Renal cortex interstitium (tissue), 15 donors: ENCODE results near the gene ADCYAP1R1. TPM values are rescaled to one million over a fixed set of nuclear protein-coding genes. Genes with fewer than 3 reads are reported as not detected.

ENCODE experiments used
- DNase-seq, 11 donors: peaks; one replicate each; pipeline ENCODE4 v3.0.0-alpha.2; 2013; ENCODE audit warnings: low read depth in 9 of 11, low spot score in 4 of 11; ENCODE audit errors: extremely low read depth in 1 of 11
- long read RNA-seq, 16 experiments: transcript quantifications; one replicate each; lab custom pipeline, GENCODE V29; 2026
- polyA plus RNA-seq, 3 donors: library from polyadenylated mRNA; unstranded; fragments of 120-200 nt; gene quantifications; one replicate each; pipeline ENCODE4 v1.2.1, GENCODE V29; 2013; ENCODE audit not compliant: insufficient read length in 3 of 3

The ADCYAP1R1 gene
- 1 to 10 TPM in 1 of 3 donors, under 1 TPM in 2; 0.74 to 1.5 (median 0.93) TPM for polyA plus RNA-seq
- long read RNA-seq, donor 1, result 0 reads
- long read RNA-seq, donor 2, result 0 reads
- long read RNA-seq, donor 3, result 0 reads
- long read RNA-seq, donor 4, result 0 reads
- long read RNA-seq, donor 5, result 0 reads
- long read RNA-seq, donor 6, result 0 reads
- long read RNA-seq, donor 7, result 0 reads
- long read RNA-seq, donor 8, result 0 reads
- long read RNA-seq, donor 9, result 0 reads
- long read RNA-seq, donor 10, result 0 reads
- long read RNA-seq, donor 11, result 0 reads
- long read RNA-seq, donor 12, result 0 reads
- long read RNA-seq, donor 13, result 0 reads
- long read RNA-seq, donor 14, result 0 reads
- long read RNA-seq, donor 15, result 0 reads
- long read RNA-seq, donor 16, result 0 reads

DNA sequence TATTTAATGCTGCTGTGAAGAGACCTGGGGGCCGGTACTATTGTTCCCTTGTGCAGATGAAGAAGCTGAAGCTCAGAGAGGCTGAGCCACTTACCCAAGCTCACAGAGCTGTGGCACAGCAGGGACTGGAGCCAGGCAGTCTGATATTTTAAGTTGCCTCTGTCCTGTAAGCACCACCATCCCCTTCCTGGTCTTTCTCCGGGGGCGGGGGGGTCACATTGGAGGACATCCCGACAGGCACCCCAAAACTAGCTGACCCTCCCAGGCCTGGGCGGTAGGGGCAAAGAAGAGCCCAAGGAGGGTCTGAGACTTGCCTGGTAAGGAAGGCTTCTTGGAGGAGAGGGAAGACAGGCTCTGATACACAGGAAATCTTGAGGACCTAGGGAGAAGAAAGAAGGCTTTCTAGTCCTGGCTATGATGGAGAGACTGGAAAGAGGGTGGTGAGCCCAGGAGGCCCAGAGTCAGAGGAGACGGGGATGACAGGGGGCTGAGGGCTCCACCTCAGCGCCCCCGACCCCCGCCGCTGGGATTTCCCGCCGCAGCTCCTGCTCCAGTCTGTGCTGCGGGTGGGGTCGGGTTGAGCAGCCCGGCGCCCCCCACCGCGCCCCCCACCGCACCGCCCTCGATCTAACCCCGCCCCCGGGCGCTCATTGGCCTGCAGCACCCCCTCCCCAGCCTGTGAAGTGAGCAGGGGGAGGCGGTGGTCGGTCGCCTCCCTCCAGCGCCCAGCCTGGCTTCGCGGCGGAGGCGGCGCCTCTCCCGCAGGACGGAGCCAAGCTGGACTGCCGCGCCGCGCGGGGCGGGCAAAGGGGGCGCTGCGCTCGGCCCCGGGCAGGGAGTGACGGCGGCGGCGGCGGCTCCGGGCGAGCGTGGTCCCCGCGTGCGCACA, at the start of gene ADCYAP1R1:
Gene ADCYAP1R1, plus strand, starts transcription at position 711 of the 889 bp plus-strand sequence. CDS start 10,957 bp downstream, outside the sequence.
- peak in 7 of 11 donors; percentile 29 to 55 (median 43) for DNase-seq

DNA sequence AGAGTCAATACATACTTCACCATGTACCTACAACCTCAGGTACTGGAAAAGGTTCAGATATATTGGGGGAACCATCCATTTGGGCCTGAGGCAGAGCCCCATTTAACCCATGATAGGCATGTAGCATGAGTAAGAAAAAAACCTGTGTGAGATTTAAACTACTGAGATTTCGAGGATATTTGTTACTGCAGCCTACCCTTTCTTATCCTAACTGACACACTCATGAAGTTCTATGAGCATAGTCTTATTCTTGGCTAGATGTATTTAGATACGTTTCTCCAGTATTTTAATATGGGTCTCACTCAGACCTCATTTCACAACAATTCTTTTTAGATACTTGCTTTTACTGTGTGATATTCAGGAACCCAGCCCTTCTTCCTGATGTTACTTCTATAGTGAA, 49.0 kb upstream of the ADCYAP1R1 start:
- DNase-seq, result no peak

DNA sequence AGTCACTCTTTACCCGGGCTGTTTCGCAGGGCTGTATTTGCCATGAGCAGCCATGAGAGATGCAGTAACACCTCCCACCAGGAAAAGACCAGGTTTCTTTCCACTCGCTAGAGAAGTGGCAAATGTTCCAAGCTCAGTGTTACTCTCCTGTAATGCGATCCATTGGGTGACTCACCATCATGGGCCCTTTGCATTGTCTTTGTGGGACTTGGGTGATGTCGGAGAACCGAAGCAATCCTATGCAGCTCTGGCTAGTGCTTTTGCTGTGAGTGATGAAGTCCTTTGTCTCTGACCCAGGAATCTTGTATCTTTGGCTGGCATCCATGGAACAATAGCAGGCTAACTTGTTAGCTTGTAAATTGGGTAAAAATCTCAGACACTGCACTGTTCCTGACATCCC, 48.4 kb upstream of the ADCYAP1R1 start:
- DNase-seq, result no peak

DNA sequence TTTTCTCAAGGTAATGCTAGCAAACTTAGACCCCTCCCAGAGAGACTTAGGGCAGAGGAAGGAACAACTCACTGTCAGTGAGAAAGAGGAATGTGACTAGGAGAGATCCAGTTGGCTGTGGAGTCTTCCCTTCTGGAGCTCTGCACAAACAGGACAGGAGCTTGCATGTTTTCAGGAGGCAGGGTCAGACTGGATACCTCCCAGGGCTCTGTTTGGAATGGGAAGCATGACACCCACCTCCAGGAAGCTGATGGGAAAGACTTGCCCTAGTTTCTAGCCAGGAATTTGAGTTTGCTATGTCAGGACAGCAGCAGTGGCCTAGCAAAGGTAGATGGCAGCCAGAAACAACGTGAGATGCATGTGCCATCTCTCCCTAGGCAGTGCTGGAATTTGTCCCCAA, 47.7 kb upstream of the ADCYAP1R1 start:
- DNase-seq, result no peak

DNA sequence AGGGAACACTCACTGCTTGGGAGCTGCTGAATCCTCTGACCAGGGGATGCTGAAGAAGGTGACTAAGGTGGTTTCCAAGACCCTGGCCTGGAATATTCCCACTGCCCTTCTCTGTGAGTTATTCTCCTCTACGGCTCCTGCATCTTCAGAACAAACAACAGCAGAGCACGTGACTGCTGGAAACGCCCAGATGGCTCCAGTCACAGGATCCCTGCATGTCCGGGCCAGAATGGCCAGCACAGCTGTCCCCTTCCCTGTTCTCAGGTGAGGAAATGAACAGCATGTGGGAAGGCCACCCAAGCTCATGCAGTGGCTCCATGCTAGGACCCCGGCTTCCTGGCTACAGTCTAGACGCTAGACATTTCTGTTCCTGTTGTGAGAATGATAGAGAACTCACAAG, 45.3 kb upstream of the ADCYAP1R1 start:
- no peak for DNase-seq

DNA sequence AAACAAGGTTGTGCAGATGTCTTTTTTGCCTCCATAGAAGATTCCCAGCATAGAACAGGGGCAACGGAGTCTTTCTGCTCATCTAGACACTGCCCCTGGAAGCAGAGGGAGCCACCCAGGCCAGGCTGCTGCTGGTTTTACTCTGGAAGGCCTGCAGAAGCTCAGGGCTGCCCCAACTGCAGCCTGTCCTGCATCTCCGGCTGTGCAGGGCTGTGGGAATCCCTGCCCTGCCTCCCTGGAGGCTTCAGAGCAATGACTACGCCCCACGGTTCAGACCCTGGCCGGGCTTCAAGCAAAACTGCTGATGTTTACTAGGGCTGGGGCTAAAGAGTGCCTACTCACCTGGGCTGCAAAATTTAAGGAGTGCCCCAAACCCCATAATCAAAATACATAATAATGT, 44.5 kb upstream of the ADCYAP1R1 start:
- DNase-seq, result no peak

DNA sequence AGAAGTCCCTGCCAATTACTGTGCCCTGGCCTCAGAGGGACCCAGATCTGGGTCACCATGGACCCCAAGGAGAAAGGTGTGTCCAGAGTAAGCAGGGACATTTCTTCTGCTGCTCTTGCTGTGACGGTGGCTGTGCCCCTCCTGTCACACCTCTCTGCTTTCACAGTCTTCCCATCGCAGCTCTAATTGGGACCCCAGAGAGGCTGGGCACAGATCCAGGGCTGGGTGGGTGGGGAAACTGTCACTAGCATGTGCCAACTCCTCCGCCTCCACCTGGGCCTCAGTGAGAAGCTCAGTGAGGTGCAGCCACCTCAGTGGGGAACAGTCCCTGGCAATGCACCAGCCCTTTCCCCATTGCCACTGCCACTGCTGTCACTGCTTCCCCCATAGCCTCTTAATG, 37.3 kb upstream of the ADCYAP1R1 start:
- no peak for DNase-seq

DNA sequence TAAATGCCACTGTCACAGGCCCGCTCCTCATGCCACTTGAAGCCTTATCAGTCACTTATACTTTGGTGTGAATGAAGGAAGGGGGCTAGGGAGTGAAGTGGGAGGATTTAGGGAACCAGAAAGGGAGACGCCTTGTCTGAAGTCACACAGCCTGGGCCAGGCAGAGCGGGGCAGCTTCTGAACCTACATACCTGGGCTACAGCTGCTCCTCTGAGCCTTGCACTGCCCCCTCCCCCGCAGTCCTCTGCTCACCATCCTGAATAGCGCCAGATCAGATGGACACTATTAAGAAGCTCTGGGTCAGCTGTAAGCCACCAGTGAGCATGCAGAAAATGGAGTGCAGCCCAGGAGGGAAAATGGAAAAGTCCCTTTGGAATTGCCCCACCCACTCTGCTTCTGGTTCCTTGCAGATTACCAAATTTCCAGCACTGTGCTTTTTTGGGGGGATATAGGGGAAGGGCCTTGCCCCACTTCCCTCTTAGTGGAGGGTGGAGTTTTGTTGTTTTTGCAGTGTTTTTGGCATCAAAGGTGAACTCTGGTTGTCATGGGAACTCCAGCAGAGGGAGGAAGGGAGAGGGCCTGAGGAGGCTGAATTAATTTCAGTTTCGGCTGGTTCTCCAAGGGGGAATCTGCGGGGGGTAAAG, 35.0 kb upstream of the ADCYAP1R1 start:
- DNase-seq, result no peak

DNA sequence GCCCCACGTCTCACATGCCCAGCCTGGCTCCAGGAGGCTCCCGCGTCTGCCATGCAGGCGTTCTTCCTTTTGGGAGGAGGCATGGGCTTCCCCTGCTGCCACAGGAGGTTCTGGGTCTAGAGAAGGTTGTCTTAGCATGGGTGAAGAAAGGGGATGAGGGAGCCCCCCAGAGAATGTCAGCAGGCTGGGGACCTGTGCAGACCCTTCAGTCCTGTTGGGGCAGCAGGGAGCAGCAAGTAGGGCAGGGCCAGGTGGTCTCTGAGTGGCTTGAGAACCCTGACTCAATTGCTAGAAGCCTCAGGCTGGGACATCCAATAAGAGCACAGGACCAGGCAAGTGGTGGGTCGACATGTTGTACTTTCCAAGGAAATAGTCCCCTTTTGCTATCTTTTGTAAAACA, 34.4 kb upstream of the ADCYAP1R1 start:
- no peak for DNase-seq

DNA sequence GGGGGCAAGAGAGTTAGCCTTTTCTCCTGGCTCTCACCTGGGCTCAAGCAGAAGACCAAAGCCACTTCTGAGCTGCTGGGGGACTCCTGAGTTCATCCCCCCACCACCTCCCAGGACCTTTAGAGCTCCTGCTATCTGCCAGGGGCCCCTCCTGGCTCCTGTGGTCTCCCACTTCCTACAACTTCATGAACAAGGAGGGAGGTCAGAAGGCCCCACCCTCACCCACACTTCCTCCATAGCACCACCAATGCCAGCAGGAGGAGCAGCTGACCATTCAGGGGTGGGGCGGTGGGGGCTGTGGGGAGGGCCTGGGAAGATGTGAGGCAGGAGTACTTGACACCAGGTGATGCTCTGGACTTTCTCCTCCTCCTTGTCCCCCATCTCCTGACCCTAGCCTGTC, 32.6 kb upstream of the ADCYAP1R1 start:
- DNase-seq, result no peak

DNA sequence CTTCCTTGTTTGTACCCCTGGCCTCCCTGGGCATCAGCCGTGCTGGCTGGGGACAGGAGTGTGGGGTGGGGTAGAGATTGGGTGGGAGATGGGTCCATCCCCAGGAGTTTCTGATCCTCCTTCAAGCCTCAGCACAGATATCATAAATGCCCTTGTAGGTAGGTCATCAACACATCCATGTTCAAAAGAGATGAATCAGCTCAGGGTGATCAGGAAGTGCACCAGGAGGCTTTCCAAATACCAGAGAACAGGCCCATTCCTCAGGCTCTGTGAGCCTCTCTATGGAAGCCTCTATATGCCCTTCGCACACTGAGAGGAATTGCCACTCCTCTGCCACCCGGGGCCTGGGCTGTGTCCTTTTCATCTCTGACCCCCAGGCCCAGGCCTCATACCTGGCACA, 31.9 kb upstream of the ADCYAP1R1 start:
- DNase-seq, result no peak

DNA sequence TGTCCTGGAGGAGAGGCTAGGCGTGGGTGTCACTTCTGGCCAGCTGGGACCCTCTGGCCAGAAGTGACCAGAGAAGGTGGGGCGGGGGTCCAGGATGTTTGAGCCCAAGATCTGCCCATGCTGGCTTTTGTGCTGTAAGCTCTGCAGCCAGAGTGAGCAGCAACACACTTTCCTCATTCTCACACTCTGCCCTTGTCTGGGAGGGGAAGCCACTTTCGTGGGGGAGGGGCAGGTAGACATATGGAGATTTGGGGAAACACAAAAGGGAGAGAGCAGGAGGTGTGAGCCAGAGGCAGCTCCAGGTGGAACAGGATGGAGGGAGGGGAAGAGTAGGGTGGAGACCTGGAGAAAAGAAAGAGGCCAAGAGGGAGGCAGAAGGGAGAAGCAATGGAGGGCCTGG, 31.5 kb upstream of the ADCYAP1R1 start:
- DNase-seq, result no peak

DNA sequence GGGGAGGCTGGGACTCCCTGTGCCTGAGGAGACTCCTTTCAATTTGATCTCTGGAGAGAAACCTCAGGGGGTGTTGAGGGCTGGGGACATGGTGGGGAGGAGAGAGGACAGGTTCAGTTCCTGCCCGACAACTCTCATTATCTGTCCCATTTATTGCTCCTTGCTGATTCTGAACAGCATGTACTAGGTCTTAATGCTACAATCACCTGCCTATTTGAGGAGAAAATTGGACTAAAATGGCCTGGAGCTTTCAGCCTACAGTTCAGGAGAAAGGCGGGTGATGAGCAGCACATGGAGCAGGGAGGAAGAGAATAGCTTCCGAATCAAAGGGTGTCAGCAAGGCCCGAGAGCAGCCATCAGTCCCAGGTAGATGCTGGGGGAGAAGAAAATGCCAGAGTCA, 30.0 kb upstream of the ADCYAP1R1 start:
- no peak for DNase-seq

DNA sequence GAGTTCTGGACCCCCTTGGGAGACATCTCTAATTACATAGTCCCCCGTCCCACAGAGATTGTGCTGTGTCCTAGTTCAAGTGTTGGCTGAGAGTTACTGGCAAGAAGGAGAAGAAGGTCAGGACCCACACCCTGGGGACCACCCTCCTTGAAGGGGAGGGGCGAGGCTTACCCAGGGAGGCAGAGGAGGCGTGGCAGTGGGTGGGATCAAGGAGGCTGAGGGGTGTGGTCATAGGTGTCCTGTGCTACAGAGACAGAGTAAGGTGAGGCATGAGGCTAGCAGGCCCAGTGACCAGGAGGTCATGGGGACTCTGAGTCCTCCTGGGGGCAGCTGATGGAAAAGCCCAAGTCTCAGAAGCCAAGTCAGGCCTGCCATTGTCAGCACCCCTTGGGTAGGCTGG, 29.4 kb upstream of the ADCYAP1R1 start:
- DNase-seq, result no peak

DNA sequence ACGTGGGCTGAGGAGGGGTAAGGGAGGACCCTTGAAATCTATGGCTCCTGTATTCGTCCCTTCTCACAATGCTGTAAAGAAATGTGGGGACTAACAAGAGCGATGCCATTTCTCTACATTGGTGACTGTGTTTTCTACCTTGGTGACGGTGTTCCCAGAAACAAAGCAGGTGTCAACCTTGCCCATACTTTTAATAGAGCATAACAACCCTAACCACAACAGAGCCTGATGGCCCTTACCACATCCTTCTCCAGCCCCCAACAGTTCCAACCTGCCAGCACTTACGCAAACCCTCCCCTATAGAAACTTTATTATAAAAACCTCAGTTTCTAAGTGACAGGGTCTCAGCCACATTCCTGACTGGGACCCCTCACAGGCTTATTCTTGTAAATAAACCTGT, 28.2 kb upstream of the ADCYAP1R1 start:
- DNase-seq, result no peak

DNA sequence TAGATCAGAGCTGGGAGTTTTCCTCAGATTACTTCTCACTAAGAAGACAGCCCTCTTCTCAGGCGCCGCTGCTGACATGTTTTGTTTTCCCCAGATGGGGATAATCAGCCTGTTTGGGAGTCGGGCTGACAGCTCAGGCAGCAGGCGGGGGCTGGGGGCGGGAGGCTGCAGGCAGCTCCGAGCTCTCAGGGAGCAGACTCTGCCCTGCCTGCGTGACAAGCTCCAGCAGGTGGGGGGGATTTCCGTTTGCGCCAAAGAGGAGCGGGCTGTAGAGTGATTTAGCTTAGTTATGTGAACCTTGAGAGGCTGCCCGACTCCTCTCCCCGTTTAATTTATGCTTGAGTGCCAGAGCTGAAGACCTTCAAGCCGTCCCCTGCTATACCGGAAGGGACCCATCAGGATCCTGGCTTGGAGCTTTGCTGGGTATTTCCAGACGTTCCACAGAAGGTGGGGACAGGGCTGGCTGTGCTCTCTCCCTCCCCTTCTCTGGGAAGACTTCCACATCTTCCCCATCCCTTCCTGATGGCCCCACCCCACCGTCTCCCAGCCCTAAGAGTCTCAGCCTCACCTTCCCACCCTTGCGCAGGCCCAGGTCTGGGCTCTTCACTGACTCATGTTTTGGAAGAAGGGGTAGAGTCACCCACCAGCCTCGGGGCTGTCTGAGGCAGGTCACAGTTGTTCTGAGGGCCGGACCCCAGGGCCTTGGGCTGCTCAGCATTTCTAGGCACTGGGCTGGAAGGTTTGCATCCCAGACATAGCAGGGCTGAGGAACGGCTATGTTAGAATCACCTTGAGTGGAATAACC, 24.7 kb upstream of the ADCYAP1R1 start:
- DNase-seq, result peak; percentile 61 to 87 (median 78)

DNA sequence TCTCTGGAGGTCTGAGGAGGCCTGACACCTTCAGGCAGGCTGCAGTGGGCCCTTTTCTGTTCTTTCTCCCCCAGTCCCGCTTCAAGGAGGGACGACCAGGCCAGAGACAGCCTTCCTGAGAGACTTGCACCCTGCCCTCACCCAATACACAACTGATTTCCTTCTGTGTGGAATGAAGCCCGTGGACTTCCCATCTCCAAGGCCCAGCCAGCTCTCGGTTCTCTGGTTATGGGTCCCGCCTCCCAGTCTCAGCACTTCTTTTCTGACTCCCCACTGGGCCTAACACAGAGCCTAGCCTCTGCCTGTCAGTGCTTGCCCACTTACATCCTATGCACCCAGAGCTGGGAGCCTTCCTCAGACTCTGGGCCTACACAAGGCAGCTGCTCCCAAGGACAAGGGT, 24.1 kb upstream of the ADCYAP1R1 start:
- no peak for DNase-seq

DNA sequence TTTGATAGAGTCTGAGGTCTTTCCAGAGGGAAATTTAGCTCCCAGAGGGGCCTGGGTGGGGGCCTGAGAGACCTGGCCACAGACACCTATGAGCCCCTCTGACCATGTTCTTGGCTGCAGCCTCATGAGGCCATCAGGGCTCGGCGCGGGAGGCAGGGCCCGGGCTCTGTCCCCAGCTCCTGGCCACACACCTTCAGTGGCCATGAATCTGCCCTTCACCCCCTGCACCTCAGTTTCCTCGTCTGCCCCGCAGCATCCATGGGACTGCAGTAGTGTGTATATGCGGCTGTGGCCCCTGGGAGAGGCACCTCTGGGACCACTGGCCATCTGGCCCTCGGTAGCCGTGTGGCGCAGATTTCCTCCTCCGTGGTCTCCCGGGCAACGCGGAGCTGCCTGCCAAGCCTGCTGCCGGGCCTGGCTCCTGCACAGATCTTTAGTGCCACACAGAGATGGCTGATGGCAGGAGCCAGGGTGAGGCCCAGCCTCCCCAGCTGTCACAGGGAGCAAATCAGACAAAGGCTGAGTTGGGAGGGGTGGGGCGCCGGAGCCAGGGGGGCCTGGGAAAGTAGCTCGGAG, 23.6 kb upstream of the ADCYAP1R1 start:
- no peak for DNase-seq
